MM.1S (cell line): ENCODE measurements around the gene PPFIA2.

Experiments
- DNase-seq: peaks from one replicate; pipeline ENCODE4 v3.0.0-alpha.2; 2015
- H2AFZ ChIP-seq: fragments of 300-600 bp; sonication (generic); 2 replicates; pipeline ENCODE4 v1.6.0; 2016; ENCODE audit warnings: antibody characterized with exemption, low read length
- H3F3A ChIP-seq: fragments of 300-600 bp; sonication (generic); 2 replicates; pipeline ENCODE4 v1.6.1; 2016; ENCODE audit warnings: mild to moderate bottlenecking, antibody characterized with exemption, low read length, moderate library complexity, mixed read lengths; ENCODE audit not compliant: insufficient read depth
- H3K27ac ChIP-seq: fragments of 300-600 bp; sonication (generic); 2 replicates; pipeline ENCODE4 v1.5.1; 2016; ENCODE audit warnings: mild to moderate bottlenecking, low read length
- H3K27me3 ChIP-seq: fragments of 300-600 bp; sonication (generic); replicated peaks from 2 replicates; pipeline ENCODE4 v1.6.0; 2016; ENCODE audit warnings: low read length; ENCODE audit not compliant: insufficient read depth
- H3K36me3 ChIP-seq: fragments of 300-600 bp; sonication (generic); replicated peaks from 2 replicates; pipeline ENCODE4 v1.6.1; 2016; ENCODE audit warnings: mild to moderate bottlenecking, low read length, mixed read lengths; ENCODE audit not compliant: insufficient read depth
- H3K4me1 ChIP-seq: fragments of 300-600 bp; sonication (generic); 2 replicates; pipeline ENCODE4 v1.6.1; 2016; ENCODE audit warnings: low read length, mixed read lengths
- H3K4me2 ChIP-seq: fragments of 300-600 bp; sonication (generic); 2 replicates; pipeline ENCODE4 v1.6.0; 2016; ENCODE audit warnings: low read depth, low read length
- H3K4me3 ChIP-seq: fragments of 300-600 bp; sonication (generic); 2 replicates; pipeline ENCODE4 v1.5.1; 2016; ENCODE audit warnings: low read length, mixed read lengths
- H3K79me2 ChIP-seq: fragments of 300-600 bp; sonication (generic); 2 replicates; pipeline ENCODE4 v1.6.1; 2016; ENCODE audit warnings: mixed run types, low read length, mixed read lengths
- H3K9ac ChIP-seq: fragments of 300-600 bp; sonication (generic); 2 replicates; pipeline ENCODE4 v1.6.1; 2016; ENCODE audit warnings: low read length, mixed read lengths
- H3K9me2 ChIP-seq: fragments of 300-600 bp; sonication (generic); replicated peaks from 2 replicates; pipeline ENCODE4 v1.6.1; 2016; ENCODE audit warnings: mild to moderate bottlenecking, low read length, mixed read lengths; ENCODE audit not compliant: insufficient read depth
- H3K9me3 ChIP-seq: fragments of 300-600 bp; sonication (generic); replicated peaks from 2 replicates; pipeline ENCODE4 v1.6.1; 2016; ENCODE audit warnings: mild to moderate bottlenecking, low read length, mixed read lengths; ENCODE audit not compliant: insufficient read depth
- H4K20me1 ChIP-seq: fragments of 300-600 bp; sonication (generic); 2 replicates; pipeline ENCODE4 v1.6.1; 2016; ENCODE audit warnings: mild to moderate bottlenecking, low read length, moderate library complexity, mixed read lengths; ENCODE audit not compliant: insufficient read depth
- EZH2 ChIP-seq: fragments of 300-600 bp; sonication (generic); optimal IDR thresholded peaks from 2 replicates; pipeline ENCODE3; 2017; ENCODE audit warnings: low read depth, mild to moderate bottlenecking, antibody characterized with exemption, low read length, mixed read lengths
- EZH2phosphoT487 ChIP-seq: fragments of 300-600 bp; sonication (generic); IDR thresholded peaks from 2 replicates; pipeline ENCODE4 v1.6.1; 2018; ENCODE audit warnings: antibody characterized with exemption, low read length
- TF ChIP-seq, protein P1 (sequence below): fragments of 300-600 bp; sonication (generic); IDR thresholded peaks from 2 replicates; pipeline ENCODE4 v1.5.1; 2016; ENCODE audit warnings: antibody characterized with exemption, low read length, mixed read lengths

Gene PPFIA2

DNA sequence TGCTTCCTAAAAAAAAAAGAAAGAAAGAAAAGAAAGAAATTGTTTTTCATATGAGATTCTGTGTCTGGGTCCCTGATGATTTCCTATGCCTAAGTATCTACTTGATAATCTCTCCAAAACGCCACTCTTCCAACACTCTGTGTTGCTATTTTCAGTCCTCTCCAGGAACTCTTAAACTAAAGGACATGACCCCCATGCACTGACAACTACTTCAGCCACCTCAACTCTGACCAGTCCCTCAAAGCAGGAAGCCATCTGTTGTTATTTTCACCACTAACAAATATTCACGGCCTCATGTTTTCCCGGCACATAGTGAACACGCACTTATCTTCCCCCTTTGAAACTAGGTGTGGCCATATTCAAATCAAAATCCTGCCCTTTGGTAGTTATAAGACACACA, 259.3 kb downstream of the PPFIA2 start:
- no peak overlapping the region for H2AFZ ChIP-seq
- DNase-seq = no peak
- H3K9me3 ChIP-seq = no peaks in the 10 kb centered on the region
- H3K36me3 ChIP-seq = no peaks in the 10 kb centered on the region
- no peaks in the 10 kb centered on the region for H3K4me1 ChIP-seq
- no peak for TF ChIP-seq EZH2phosphoT487
- TF ChIP-seq, protein P1, sequence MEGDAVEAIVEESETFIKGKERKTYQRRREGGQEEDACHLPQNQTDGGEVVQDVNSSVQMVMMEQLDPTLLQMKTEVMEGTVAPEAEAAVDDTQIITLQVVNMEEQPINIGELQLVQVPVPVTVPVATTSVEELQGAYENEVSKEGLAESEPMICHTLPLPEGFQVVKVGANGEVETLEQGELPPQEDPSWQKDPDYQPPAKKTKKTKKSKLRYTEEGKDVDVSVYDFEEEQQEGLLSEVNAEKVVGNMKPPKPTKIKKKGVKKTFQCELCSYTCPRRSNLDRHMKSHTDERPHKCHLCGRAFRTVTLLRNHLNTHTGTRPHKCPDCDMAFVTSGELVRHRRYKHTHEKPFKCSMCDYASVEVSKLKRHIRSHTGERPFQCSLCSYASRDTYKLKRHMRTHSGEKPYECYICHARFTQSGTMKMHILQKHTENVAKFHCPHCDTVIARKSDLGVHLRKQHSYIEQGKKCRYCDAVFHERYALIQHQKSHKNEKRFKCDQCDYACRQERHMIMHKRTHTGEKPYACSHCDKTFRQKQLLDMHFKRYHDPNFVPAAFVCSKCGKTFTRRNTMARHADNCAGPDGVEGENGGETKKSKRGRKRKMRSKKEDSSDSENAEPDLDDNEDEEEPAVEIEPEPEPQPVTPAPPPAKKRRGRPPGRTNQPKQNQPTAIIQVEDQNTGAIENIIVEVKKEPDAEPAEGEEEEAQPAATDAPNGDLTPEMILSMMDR = no peak
- H3K9ac ChIP-seq = no peak overlapping the region
- no peak overlapping the region for H3K4me2 ChIP-seq
- H3F3A ChIP-seq = no peaks in the 10 kb centered on the region
- H3K4me3 ChIP-seq = no peak overlapping the region
- H3K27ac ChIP-seq = no peak overlapping the region
- H3K9me2 ChIP-seq = no peaks in the 10 kb centered on the region
- H4K20me1 ChIP-seq = no peaks in the 10 kb centered on the region
- no peaks in the 10 kb centered on the region for H3K27me3 ChIP-seq
- H3K79me2 ChIP-seq = no peaks in the 10 kb centered on the region

DNA sequence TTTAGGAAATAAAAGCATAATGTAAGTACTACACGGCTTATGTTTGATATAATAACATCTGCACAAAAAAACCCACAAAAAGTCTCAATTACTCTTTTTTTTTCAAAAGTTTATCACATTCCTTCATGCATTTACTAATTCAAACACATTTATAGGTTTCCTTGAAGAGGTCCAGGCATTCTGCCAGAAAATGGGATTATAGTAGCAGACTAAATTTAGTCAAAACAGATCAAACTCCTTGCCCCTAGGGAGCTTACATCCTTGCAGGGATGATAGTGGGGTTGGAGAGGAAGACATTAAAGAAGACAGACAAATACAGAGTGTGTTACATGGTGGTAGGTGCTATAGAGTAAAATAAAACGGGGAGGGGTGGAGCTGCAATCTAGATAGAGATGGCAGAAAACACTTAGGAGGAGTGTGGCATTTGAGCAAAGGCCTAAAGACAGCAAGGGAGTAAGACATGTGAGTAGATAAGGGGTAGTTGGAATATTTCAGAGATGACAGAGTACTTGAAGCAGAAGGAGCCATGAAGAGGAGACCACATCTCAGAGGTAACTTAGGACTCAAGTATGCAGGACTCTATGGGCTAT, 266.9 kb downstream of the PPFIA2 start:
- no peak overlapping the region for H3K27ac ChIP-seq
- no peaks in the 10 kb centered on the region for H3K4me1 ChIP-seq
- TF ChIP-seq EZH2 (no peak), EZH2phosphoT487 (no peak)
- TF ChIP-seq, protein P1 = no peak
- H3K36me3 ChIP-seq = no peaks in the 10 kb centered on the region
- no peaks in the 10 kb centered on the region for H3K9me2 ChIP-seq
- no peaks in the 10 kb centered on the region for H3F3A ChIP-seq
- H3K79me2 ChIP-seq = no peaks in the 10 kb centered on the region
- H3K27me3 ChIP-seq = no peaks in the 10 kb centered on the region
- no peak overlapping the region for H2AFZ ChIP-seq
- DNase-seq = no peak
- H3K9me3 ChIP-seq = no peaks in the 10 kb centered on the region
- no peak overlapping the region for H3K4me3 ChIP-seq
- H3K9ac ChIP-seq = no peak overlapping the region
- H4K20me1 ChIP-seq = no peaks in the 10 kb centered on the region
- no peak overlapping the region for H3K4me2 ChIP-seq

DNA sequence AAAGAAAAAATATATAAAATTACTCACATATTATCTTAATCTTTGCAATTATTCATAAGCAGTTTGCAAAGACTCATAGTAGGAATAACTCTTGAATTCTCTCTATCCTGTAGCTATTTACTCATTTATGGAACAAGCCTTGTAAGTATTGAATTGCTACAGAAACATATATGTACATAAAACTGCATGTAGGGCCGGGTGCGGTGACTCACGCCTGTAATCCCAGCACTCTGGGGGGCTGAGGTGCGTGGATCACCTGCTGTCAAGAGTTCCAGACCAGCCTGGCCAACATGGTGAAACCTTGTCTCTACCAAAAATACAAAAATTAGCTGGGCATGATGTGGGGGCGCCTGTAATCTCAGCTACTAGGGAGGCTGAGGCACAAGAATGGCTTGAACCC, 286.2 kb downstream of the PPFIA2 start:
- Histone ChIP-seq H3K27ac (no peak overlapping the region), H3K4me1 (no peaks in the 10 kb centered on the region), H3K9me2 (no peaks in the 10 kb centered on the region), H4K20me1 (no peaks in the 10 kb centered on the region), H3F3A (no peaks in the 10 kb centered on the region), H2AFZ (no peak overlapping the region), H3K79me2 (no peaks in the 10 kb centered on the region), H3K4me2 (no peak overlapping the region), H3K4me3 (no peak overlapping the region), H3K27me3 (no peaks in the 10 kb centered on the region), H3K36me3 (no peaks in the 10 kb centered on the region), H3K9me3 (no peaks in the 10 kb centered on the region), H3K9ac (no peak overlapping the region)
- TF ChIP-seq, protein P1 = no peak
- no peak for TF ChIP-seq EZH2
- no peak for TF ChIP-seq EZH2phosphoT487
- DNase-seq = no peak
